Left renal cortex interstitium (tissue), 4 donors: ENCODE results near the gene BRINP1. TPM values are rescaled to one million over a fixed set of nuclear protein-coding genes. Genes with fewer than 3 reads are reported as not detected.

Source experiments
- DNase-seq, 4 donors: peaks; one replicate each; pipeline ENCODE4 v3.0.0-alpha.2; 2013; ENCODE audit warnings: low read depth in 4 of 4, low spot score in 2 of 4, missing footprints in 1 of 4
- polyA plus RNA-seq, 4 donors: library from polyadenylated mRNA; unstranded; fragments of 120-200 nt; gene quantifications; one replicate each; pipeline ENCODE4 v1.2.1, GENCODE V29; 2013; ENCODE audit not compliant: insufficient read length in 4 of 4

BRINP1 gene
- polyA plus RNA-seq, 4 donors: 5.9 to 7.5 (median 6.0) TPM

- DNase-seq: peak in 2 of 4 donors; percentile 57 to 67
These were observed 19.8 kb downstream of the BRINP1 start for GRCh38 chr9:119349351-119349825.

DNA sequence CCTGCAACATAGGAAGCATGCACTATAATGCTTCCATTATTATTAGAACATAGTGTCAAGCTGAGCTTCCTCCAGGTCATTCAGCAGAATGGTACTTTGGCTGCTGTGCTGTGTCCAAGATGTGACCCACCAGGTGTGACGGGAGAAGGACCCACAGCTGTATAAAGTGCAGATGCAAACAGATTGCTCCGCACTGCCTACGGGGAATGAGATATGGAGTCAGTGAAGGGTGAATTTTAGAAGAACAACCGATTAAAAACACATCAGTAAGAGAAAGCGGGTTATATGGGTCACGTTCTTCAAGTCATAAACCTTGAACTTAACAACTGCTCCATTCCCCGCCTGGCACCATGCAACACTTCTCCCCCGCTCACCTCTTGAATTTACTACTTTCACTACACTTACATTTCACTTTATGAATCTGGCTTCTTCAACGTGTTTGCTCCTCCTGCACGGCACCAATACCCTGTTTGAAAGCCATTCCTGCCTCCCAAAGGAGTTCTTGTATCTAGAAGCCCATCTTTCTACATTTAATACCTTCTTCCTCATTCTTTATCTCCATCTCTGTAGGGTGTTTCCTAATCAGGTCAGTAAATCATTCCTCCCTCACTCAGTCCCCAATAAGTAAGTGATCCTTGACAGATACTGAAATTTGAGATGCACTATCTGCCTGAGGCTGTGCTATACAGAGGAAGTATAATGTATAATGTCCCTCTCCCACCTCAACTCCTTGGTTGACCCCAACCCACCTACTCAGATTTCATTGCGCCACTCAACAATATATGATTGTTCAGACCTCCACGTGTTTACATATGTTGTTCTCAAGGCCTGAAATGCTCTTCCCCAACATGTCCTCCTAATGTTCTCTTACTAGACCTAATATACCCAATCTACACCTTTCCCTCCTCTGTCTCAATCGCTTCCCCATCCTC lies 25.9 kb downstream of the BRINP1 start:
- DNase-seq: peak in 3 of 4 donors; percentile 30 to 46 (median 45)

- no peak for DNase-seq
These were observed 30.2 kb downstream of the BRINP1 start for GRCh38 chr9:119339056-119339455.

GRCh38 chr9:119337573-119337972 lies 31.7 kb downstream of the BRINP1 start:
- no peak for DNase-seq

GRCh38 chr9:119334745-119335144 lies 34.5 kb downstream of the BRINP1 start:
- DNase-seq: no peak

GRCh38 chr9:119333507-119334229 lies 35.6 kb downstream of the BRINP1 start:
- no peak for DNase-seq

DNA sequence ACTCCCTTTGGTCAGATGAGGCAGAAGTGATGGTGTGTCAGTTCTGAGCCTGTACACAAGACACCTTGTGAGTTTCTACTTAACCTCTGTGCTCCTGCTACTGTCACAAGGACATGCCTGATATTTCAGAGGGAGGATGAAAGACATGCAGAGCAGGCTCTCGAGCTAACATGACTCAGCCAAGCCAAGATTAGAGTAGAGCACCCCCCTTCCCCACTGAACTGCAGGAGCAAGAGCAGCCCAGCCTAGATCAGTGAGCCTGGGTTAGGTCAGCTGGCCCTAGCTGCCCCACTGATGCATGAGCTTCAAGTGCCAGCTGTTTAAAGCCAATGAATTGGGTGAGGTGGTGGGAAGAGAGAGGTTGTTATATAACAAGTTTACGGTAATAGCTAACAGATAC lies 36.7 kb downstream of the BRINP1 start:
- DNase-seq: no peak

- peak in 1 of 4 donors; percentile 54 for DNase-seq
These were observed 47.1 kb downstream of the BRINP1 start for GRCh38 chr9:119322184-119322583.

DNA sequence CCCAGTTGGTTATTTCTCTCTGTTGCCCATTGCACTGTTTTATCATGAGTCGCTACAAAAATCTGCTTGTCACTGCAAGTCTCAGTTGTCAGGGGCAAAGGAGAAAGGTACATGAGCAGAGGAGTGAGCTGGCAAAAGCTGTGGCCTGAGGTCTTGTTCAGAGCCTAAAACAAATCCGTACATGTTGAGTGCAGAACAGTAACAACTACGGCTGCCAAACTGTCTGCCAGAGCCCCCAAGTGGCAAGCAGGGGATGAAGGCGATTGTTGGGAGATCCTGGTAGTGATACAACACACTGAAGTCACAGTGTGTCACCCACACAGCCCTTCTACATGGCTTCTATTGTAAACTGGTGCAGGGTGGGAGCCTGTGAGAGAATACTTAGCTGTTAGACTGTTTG lies 50.9 kb downstream of the BRINP1 start:
- DNase-seq: no peak

GRCh38 chr9:119313846-119314245 lies 55.4 kb downstream of the BRINP1 start:
- no peak for DNase-seq

DNA sequence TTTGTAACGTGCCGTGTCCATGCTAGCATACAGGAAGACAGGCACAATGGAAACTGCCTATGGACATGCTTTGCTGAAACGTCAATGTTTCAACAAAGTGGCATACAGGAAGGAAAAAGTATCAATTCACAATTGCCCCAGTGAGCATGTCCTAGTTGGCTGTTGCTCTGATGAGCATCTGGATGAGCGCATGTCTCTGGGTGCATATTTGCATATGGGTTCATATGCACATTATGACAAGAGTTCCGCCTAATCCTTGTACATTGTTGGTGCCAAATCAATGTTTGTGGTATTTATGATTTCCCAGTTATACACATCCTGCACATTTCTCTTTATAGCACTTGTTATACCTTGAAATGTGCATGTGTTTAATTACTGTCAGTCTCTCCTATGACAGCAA lies 58.5 kb downstream of the BRINP1 start:
- no peak for DNase-seq

GRCh38 chr9:119307471-119307870 lies 61.8 kb downstream of the BRINP1 start:
- no peak for DNase-seq

- no peak for DNase-seq
These were observed 64.7 kb downstream of the BRINP1 start for GRCh38 chr9:119304555-119304954.

DNA sequence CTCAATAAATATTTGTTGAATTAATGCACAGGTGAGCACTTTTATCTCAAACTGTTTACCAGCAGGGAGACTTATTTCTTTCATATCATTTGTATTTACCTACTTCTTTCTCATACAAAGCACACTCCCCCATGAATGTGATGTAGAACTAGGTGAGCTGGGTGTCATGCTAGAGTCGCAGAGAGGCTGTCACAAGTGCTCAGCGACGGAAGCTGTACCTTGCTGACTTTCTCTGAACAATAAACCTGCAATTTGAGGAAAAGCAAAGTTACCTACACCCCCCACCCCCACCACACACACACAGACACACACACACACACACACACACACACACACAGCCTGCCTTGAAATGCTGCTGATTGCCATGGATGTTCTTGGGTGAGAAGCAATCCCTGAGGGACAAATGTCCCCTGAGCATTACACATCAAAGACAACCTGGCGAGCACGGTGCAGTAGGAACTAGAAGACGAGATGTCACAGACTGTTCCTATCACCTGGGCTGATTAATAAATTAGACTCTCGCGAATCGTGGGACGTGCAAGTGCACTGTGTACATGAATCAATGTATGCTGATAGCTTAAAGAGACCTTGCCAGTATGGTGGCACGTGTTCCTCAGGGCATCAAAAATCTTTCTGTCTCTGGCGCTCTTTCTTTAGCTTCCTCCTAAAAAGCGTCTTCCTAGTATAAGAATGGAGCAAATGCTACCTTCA lies 66.1 kb downstream of the BRINP1 start:
- no peak for DNase-seq

DNA sequence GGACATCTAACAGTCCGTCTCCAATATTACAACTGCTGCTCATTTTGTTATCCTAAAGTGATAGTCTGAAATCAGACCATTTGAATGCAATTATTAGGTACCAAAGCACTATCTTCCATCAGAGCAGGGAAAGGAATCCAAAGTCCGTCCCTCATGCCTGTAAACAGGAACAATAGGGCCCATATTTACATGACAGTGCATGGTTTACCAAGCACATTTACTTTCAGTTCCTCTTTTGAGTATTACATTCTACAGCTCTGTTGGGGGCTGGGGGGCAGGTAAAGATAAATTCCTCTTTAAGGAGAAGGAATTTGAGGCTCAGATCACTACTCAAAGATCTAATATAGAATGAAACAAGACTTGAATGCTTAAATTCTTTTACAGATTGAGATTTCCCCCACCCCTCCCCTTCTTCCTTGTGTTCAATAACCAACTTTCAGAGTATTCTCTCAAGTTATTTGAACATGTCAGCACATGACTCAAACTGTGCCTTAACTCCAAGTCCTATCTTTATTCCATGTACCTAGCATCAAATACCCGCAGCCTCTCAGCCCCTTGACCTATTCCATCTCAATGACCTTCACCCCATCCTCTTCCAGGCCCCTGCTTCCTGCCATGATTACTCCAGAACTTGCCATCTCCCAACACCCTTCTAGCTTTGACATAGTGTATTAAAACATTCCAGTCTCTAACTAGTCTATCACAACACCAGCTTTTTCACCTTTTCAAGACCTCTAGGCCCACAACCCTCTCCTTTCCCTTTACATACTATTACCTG lies 71.0 kb downstream of the BRINP1 start:
- no peak for DNase-seq

- no peak for DNase-seq
These were observed 77.7 kb downstream of the BRINP1 start for GRCh38 chr9:119291554-119291953.

DNA sequence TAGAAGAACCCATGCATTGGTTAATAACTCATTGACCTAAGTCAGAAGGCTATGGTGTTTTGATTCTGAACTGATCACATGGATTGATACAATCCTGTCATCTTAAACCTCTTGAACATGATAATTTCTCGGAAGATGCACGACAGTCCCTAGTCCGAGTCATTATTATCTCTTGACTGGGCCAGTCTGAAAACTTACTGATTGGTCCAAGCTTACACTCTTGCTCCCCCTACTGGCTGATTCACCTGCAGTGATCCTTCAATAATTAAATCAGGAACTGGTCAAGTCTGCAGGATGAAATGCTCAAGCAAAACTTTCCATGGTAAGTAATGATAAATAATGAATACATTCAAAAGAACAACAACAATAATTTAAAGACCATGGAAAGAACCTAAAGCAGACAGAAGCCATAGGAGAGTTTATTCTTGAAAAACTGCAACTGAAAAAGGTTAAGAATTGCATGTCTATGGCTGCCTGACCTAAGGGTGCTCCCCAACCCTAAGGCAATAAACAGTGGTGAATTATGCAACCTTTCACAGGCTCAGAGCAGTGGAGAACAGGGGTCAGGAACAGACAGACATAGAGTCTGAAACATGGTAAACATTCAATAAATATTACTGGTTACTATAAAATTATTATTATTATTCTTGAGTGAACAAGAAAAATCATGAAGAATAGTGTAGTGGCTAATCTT lies 79.3 kb downstream of the BRINP1 start:
- DNase-seq: peak in 1 of 4 donors; percentile 44

DNA sequence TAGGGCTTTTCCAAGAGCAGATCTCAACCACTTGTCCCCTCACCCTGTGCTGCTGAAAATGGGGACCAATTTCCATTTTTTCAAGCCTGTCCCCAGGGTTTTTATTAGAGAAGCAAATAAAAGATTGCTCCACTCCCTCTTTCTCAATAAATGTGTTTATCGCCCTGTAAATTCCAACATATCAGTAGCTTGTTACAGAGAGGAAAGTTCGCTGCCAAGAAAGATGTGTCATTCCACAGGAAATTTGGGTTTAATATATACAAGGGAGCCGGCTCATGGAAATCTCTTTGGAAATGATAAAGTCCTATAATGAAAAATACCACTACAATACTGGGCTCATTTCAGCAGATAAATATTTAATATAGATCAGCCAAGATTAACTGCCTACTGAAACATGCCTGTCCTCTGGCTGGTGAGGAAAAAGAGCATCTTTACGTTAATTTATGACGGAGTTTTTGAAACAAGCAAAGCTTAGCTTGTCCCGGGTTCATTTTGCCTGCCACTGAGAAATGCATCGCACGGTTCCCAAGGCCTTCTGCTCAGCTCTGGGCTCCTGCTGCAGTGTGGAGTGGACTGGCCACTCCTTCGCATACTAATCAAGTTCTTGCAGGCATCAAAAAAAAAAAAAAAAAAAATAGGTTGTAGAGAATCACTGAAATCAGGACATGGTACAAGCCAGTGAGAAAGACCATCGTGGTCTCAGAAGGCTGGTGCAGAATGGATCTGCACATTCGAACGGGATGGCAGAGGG lies 84.5 kb downstream of the BRINP1 start:
- DNase-seq: no peak

- peak in 1 of 4 donors; percentile 20 for DNase-seq
These were observed 85.1 kb downstream of the BRINP1 start for GRCh38 chr9:119284118-119284517.
